Stimulated activated CD4-positive, alpha-beta T cell treated with anti-CD3 and anti-CD28 coated beads, Interleukin-12 subunit alpha, Interleukin-12 subunit beta, amount 100 ng/mL, for 24 hours (primary cell): ENCODE results near the gene PITX1.

Source experiments
- DNase-seq, 2 experiments: peaks; one replicate each; pipeline ENCODE4 v3.0.0-alpha.2; 2020; ENCODE audit warnings: low read depth in 2 of 2

The PITX1 gene

GRCh38 chr5:135029477-135030122 is 4.4 kb downstream of the PITX1 start:
- no peak for DNase-seq

- no peak for DNase-seq
Observed at GRCh38 chr5:135028791-135029476, 5.1 kb downstream of the PITX1 start.

GRCh38 chr5:135027697-135028615 is 6.1 kb downstream of the PITX1 start:
- DNase-seq: no peak

GRCh38 chr5:135027266-135027696 is 6.7 kb downstream of the PITX1 start:
- DNase-seq: no peak

GRCh38 chr5:135026645-135027265 is 7.3 kb downstream of the PITX1 start:
- DNase-seq: no peak

- no peak for DNase-seq
Observed at GRCh38 chr5:135025730-135026644, 8.0 kb downstream of the PITX1 start.

- no peak for DNase-seq
Observed at GRCh38 chr5:135024956-135025729, 8.9 kb downstream of the PITX1 start.

- DNase-seq: no peak
Observed at GRCh38 chr5:135020111-135020895, 13.7 kb downstream of the PITX1 start.

- no peak for DNase-seq
Observed at GRCh38 chr5:135019314-135019713, 14.7 kb downstream of the PITX1 start.

GRCh38 chr5:135018457-135018856 is 15.6 kb downstream of the PITX1 start:
- DNase-seq: no peak

GRCh38 chr5:135016861-135017290 is 17.2 kb downstream of the PITX1 start:
- DNase-seq: no peak

GRCh38 chr5:135015942-135016341 is 18.1 kb downstream of the PITX1 start:
- DNase-seq: no peak

- no peak for DNase-seq
Observed at GRCh38 chr5:135013947-135014570, 20.0 kb downstream of the PITX1 start.

- no peak for DNase-seq
Observed at GRCh38 chr5:135013445-135013844, 20.6 kb downstream of the PITX1 start.

GRCh38 chr5:135012951-135013391 is 21.1 kb downstream of the PITX1 start:
- DNase-seq: no peak

GRCh38 chr5:135012033-135012588 is 21.9 kb downstream of the PITX1 start:
- DNase-seq: no peak

GRCh38 chr5:135011355-135012032 is 22.5 kb downstream of the PITX1 start:
- no peak for DNase-seq
